ENCODE results near the gene ADAM12.
"Not testable (repeated sequence)": the region's sequence is repeated elsewhere in the genome, so short reads cannot be mapped to it uniquely, and the experiment has no call there.

DNA sequence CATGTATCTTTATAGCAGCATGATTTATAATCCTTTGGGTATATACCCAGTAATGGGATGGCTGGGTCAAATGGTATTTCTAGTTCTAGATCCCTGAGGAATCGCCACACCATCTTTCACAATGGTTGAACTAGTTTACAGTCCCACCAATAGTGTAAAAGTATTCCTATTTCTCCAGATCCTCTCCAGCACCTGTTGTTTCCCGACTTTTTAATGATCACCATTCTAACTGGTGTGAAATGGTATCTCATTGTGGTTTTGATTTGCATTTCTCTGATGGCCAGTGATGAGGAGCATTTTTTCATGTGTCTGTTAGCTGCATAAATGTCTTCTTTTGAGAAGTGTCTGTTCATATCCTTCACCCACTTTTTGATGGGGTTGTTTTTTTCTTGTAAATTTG, 44.8 kb downstream of the ADAM12 start:
- TF ChIP-seq, protein P1, sequence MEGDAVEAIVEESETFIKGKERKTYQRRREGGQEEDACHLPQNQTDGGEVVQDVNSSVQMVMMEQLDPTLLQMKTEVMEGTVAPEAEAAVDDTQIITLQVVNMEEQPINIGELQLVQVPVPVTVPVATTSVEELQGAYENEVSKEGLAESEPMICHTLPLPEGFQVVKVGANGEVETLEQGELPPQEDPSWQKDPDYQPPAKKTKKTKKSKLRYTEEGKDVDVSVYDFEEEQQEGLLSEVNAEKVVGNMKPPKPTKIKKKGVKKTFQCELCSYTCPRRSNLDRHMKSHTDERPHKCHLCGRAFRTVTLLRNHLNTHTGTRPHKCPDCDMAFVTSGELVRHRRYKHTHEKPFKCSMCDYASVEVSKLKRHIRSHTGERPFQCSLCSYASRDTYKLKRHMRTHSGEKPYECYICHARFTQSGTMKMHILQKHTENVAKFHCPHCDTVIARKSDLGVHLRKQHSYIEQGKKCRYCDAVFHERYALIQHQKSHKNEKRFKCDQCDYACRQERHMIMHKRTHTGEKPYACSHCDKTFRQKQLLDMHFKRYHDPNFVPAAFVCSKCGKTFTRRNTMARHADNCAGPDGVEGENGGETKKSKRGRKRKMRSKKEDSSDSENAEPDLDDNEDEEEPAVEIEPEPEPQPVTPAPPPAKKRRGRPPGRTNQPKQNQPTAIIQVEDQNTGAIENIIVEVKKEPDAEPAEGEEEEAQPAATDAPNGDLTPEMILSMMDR (IDR thresholded peaks at IDR 0.05; ENCODE audit: borderline replicate concordance, extremely low read depth, low read length, poor library complexity, severe bottlenecking), result not testable (repeated sequence)
- TF ChIP-seq EZH2 (IDR thresholded peaks at IDR 0.05; ENCODE audit: borderline replicate concordance, low read depth, low read length, severe bottlenecking), result not testable (repeated sequence)
